Gastroesophageal sphincter (tissue), 3 donors: ENCODE data around the gene PARD3.

Experiments used
- CTCF ChIP-seq, 4 experiments: fragments of 200-600 bp in 2 of 4; fragments of 450-650 bp in 2 of 4; sonication (generic) in 1 of 4; IDR thresholded peaks; one replicate each; pipeline ENCODE4 v1.5.1; 2017 to 2019; ENCODE audit warnings: antibody characterized with exemption in 4 of 4, mild to moderate bottlenecking in 2 of 4, moderate library complexity in 2 of 4
- EP300 ChIP-seq: sonication (generic); formaldehyde crosslinking; IDR thresholded peaks from one replicate; pipeline ENCODE4 v1.6.1; 2017; ENCODE audit warnings: antibody characterized with exemption, mild to moderate bottlenecking
- POLR2A ChIP-seq, 2 donors: fragments of 450-650 bp; IDR thresholded peaks; one replicate each; pipeline ENCODE4 v1.6.1; 2017; ENCODE audit warnings: antibody characterized with exemption in 2 of 2, mild to moderate bottlenecking in 2 of 2, moderate library complexity in 1 of 2
- POLR2AphosphoS5 ChIP-seq: sonication (generic); formaldehyde crosslinking; IDR thresholded peaks from one replicate; pipeline ENCODE4 v1.6.1; 2017; ENCODE audit warnings: antibody characterized with exemption

DNA sequence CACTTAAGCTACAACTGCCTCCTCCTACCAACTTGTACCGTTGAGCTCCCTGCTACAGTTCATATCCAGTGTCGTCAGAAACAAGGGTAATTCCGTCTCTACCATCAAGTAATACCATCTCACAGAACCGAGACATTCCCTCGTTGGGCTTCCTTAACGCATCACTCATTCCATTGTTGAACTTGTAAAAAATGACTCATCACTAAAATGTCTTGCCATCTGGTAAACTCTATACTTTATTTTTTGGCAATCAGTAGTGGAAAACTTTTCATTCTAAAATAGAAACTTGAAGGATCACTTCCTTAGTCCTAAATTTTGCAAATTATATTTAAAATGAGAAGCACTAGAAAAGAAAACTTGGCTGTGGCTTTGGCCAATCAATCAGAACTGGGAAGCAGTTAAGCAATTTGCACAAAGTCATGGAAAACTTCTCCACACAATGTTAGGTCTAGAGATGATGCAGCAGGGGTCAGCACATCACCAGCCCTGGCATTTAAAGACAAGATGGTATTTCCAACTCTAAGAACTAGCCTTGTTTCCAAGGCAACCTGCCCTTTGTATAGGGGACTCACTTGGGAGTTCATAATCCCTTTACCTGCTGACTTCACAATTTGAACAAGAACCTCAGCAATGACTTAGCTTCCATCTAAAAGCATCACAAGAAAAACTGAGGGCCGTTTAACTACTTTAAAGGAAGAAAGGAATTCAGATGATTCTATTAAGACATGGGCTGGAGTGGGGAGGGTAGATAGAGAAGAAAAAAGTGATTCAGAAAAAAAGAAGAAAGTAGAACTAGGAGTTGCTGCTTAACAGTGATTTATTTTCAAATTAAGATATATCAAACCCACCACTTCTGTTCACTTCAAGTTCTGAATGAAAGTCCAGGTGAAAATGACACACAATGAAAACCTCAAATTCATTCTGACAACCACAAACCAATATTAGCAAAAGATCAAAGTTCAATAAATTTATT is 288.1 kb downstream of the PARD3 start:
- no peak for TF ChIP-seq CTCF (IDR thresholded peaks at IDR 0.05)
- TF ChIP-seq EP300 = no peak
- peak; percentile 68 for TF ChIP-seq POLR2AphosphoS5
- no peak for TF ChIP-seq POLR2A (IDR thresholded peaks at IDR 0.05)
